Superior temporal gyrus (tissue), 1 donor: Measurements from ENCODE around the gene OCA2.

Source experiments
- DNase-seq: peaks from one replicate; pipeline ENCODE4 v3.0.0-alpha.2; 2016; ENCODE audit errors: extremely low spot score

The OCA2 gene

GRCh38 chr15:27847775-27848710 lies 251.1 kb downstream of the OCA2 start:
- no peak for DNase-seq

GRCh38 chr15:27846722-27847395 lies 252.3 kb downstream of the OCA2 start:
- no peak for DNase-seq

GRCh38 chr15:27845535-27846369 lies 253.4 kb downstream of the OCA2 start:
- DNase-seq = no peak

- DNase-seq = no peak
Observed at GRCh38 chr15:27844018-27844666, 255.0 kb downstream of the OCA2 start.

- no peak for DNase-seq
Observed at GRCh38 chr15:27843146-27843545, 256.0 kb downstream of the OCA2 start.

- DNase-seq = no peak
Observed at GRCh38 chr15:27842526-27842925, 256.6 kb downstream of the OCA2 start.

GRCh38 chr15:27835233-27835939 lies 263.7 kb downstream of the OCA2 start:
- no peak for DNase-seq

- no peak for DNase-seq
Observed at GRCh38 chr15:27834684-27835083, 264.4 kb downstream of the OCA2 start.

- no peak for DNase-seq
Observed at GRCh38 chr15:27833974-27834373, 265.1 kb downstream of the OCA2 start.

GRCh38 chr15:27833178-27833577 lies 265.9 kb downstream of the OCA2 start:
- DNase-seq = no peak

GRCh38 chr15:27832237-27832596 lies 266.9 kb downstream of the OCA2 start:
- DNase-seq = no peak

GRCh38 chr15:27831384-27832236 lies 267.5 kb downstream of the OCA2 start:
- DNase-seq = no peak

GRCh38 chr15:27828746-27829145 lies 270.4 kb downstream of the OCA2 start:
- DNase-seq = no peak

- DNase-seq = peak; percentile 33
Observed at GRCh38 chr15:27826902-27827714, 272.0 kb downstream of the OCA2 start.

- no peak for DNase-seq
Observed at GRCh38 chr15:27826411-27826810, 272.7 kb downstream of the OCA2 start.

GRCh38 chr15:27824841-27825422 lies 274.2 kb downstream of the OCA2 start:
- no peak for DNase-seq

- DNase-seq = no peak
Observed at GRCh38 chr15:27821273-27821672, 277.8 kb downstream of the OCA2 start.

- DNase-seq = no peak
Observed at GRCh38 chr15:27820722-27821121, 278.4 kb downstream of the OCA2 start.

GRCh38 chr15:27820232-27820631 lies 278.9 kb downstream of the OCA2 start:
- no peak for DNase-seq
